Lung (tissue), 12 donors: ENCODE data around the gene ARHGEF38. TPM values are rescaled to one million over a fixed set of nuclear protein-coding genes. Genes with fewer than 3 reads are reported as not detected.

Experiments
- ATAC-seq: fragments of 200-7000 bp; cut with Tn5 transposase; one replicate; pipeline ENCODE4 v1.9.1; 2020; ENCODE audit warnings: moderate number of reproducible peaks; ENCODE audit not compliant: insufficient read depth, low FRiP score
- DNase-seq, 3 donors: peaks; one replicate each; pipeline ENCODE4 v3.0.0-alpha.2; 2013 to 2017
- H3K27ac ChIP-seq, 2 donors: one replicate each; pipeline ENCODE4 v1.5.1; 2013; ENCODE audit warnings: mild to moderate bottlenecking in 2 of 2, moderate library complexity in 2 of 2, control low read depth in 1 of 2, inconsistent platforms in 1 of 2, low read depth in 1 of 2, low read length in 1 of 2
- H3K27me3 ChIP-seq, 3 donors: one replicate each; pipeline ENCODE4 v1.5.1; 2013; ENCODE audit warnings: low read length in 2 of 3; ENCODE audit not compliant: control insufficient read depth in 3 of 3, insufficient read depth in 3 of 3
- H3K36me3 ChIP-seq, 4 donors: one replicate each; pipeline ENCODE4 v1.5.1; 2013; ENCODE audit warnings: low read length in 4 of 4, mild to moderate bottlenecking in 1 of 4, moderate library complexity in 1 of 4; ENCODE audit not compliant: control insufficient read depth in 4 of 4, insufficient read depth in 4 of 4
- H3K4me1 ChIP-seq, 5 donors: one replicate each; pipeline ENCODE4 v1.5.1; 2013; ENCODE audit warnings: low read length in 5 of 5, mild to moderate bottlenecking in 2 of 5, moderate library complexity in 1 of 5; ENCODE audit not compliant: control insufficient read depth in 5 of 5, insufficient read depth in 5 of 5
- H3K4me3 ChIP-seq: one replicate; pipeline ENCODE4 v1.5.1; 2013; ENCODE audit warnings: mild to moderate bottlenecking, control low read depth, moderate library complexity
- H3K9ac ChIP-seq, 2 donors: one replicate each; pipeline ENCODE4 v1.5.1; 2013; ENCODE audit warnings: low read length in 2 of 2, control low read depth in 1 of 2; ENCODE audit not compliant: insufficient read depth in 1 of 2
- H3K9me3 ChIP-seq, 4 donors: one replicate each; pipeline ENCODE4 v1.5.1; 2013; ENCODE audit warnings: low read length in 3 of 4, mild to moderate bottlenecking in 1 of 4, moderate library complexity in 1 of 4; ENCODE audit not compliant: control insufficient read depth in 4 of 4, insufficient read depth in 3 of 4
- WGBS, 2 donors: extraction: QIAGEN DNeasy Blood & Tissue Kit; methylation state at CpG; one replicate each; pipeline ENCODE4 v1.1.7; 2013; 5-methylcytosine and 5-hydroxymethylcytosine counted together
- polyA plus RNA-seq, 2 donors: library from polyadenylated mRNA; stranded (reverse); fragments of 200-250 nt; gene quantifications; one replicate each; pipeline ENCODE4 v1.2.1, GENCODE V29; 2013
- total RNA-seq, 2 donors: library from RNA; depleted of rRNA in 1 of 2; stranded (reverse); fragments of >200 nt in 1 of 2; gene quantifications; one replicate each; pipeline ENCODE4 v1.2.1, GENCODE V29; 2014 to 2021
- TF ChIP-seq, protein P1 (sequence below): IDR thresholded peaks from 2 replicates; pipeline ENCODE4 v1.5.1; 2012; ENCODE audit warnings: mild to moderate bottlenecking; ENCODE audit errors: control extremely low read depth, extremely low read depth
- donor health status: control.
- donor health status: control.
- donor health status: Bipolar disorder and iron deficiency.
- donor health status: healthy.
- donor health status: DM: yes; HTN: yes; CAD: no.

Gene ARHGEF38
- total and polyA plus RNA-seq, 4 donors, result 2.0 to 55.0 (median 14.8) TPM

- Histone ChIP-seq H3K9ac (no peak overlapping the region), H3K4me1 (peaks cover 0 to 8% (median 0%) of the 10 kb centered on the region in 5 donors), H3K27me3 (no peaks in the 10 kb centered on the region), H3K27ac (no peak overlapping the region), H3K4me3 (no peak overlapping the region), H3K36me3 (peaks cover 0 to 1% (median 0%) of the 10 kb centered on the region in 4 donors), H3K9me3 (no peaks in the 10 kb centered on the region)
- TF ChIP-seq, protein P1, sequence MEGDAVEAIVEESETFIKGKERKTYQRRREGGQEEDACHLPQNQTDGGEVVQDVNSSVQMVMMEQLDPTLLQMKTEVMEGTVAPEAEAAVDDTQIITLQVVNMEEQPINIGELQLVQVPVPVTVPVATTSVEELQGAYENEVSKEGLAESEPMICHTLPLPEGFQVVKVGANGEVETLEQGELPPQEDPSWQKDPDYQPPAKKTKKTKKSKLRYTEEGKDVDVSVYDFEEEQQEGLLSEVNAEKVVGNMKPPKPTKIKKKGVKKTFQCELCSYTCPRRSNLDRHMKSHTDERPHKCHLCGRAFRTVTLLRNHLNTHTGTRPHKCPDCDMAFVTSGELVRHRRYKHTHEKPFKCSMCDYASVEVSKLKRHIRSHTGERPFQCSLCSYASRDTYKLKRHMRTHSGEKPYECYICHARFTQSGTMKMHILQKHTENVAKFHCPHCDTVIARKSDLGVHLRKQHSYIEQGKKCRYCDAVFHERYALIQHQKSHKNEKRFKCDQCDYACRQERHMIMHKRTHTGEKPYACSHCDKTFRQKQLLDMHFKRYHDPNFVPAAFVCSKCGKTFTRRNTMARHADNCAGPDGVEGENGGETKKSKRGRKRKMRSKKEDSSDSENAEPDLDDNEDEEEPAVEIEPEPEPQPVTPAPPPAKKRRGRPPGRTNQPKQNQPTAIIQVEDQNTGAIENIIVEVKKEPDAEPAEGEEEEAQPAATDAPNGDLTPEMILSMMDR, result no peak
- 33 to 48% methylated on average over 1 of the region's 1 CpG for WGBS, 2 donors
- ATAC-seq (no peak), DNase-seq (no peak)
Observed at GRCh38 chr4:105598787-105599186, 46.4 kb downstream of the ARHGEF38 start.

GRCh38 chr4:105599482-105599881 is 47.1 kb downstream of the ARHGEF38 start:
- TF ChIP-seq, protein P1, result no peak
- peaks cover 0 to 1% (median 0%) of the 10 kb centered on the region in 4 donors for H3K36me3 ChIP-seq
- 75 to 79% methylated on average over 3 of the region's 3 CpGs for WGBS, 2 donors
- H3K9ac ChIP-seq, result no peak overlapping the region
- no peak for ATAC-seq
- H3K4me1 ChIP-seq, result peaks cover 0 to 8% (median 0%) of the 10 kb centered on the region in 5 donors
- no peaks in the 10 kb centered on the region for H3K27me3 ChIP-seq
- no peaks in the 10 kb centered on the region for H3K9me3 ChIP-seq
- H3K27ac ChIP-seq, result no peak overlapping the region
- DNase-seq, result no peak
- no peak overlapping the region for H3K4me3 ChIP-seq

DNA sequence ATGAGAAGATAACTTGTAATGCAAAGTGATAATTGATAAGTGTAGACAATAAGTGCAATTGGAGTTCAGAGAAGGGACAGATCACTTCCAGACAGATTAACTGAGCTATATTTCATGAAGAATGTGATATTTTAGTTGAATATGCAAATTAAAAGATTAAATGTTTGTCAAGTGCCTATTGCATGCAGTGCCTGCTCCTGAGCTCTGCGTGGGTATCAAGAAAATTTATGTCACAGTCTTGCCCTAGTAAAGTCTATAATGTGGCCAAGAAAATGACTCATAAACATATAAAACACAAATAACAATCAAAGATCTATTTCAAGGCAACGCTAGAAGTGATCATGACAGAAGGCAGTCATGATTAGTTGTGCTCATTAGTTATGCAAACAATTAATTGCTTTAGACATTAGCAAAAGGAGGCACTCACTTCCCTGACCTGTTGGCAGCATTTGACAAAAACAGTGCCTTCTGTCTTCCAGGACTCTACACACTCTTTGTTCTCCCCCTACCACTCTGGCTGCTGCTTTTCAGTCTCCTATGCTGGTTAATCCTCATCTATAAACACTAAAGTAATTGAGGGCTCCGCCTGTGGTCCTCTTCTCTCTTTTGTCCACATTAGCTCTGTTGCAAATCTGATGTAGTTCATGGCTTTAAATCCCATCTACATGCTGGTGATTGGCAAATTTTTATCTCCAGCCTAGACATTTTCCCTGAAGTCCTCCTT is 47.7 kb downstream of the ARHGEF38 start:
- WGBS, 2 donors, result 91% methylated on average over 3 of the region's 3 CpGs
- Histone ChIP-seq H3K4me1 (peaks cover 0 to 8% (median 0%) of the 10 kb centered on the region in 5 donors), H3K4me3 (no peak overlapping the region), H3K27ac (no peak overlapping the region), H3K9me3 (no peaks in the 10 kb centered on the region), H3K36me3 (peaks cover 0 to 1% (median 0%) of the 10 kb centered on the region in 4 donors), H3K9ac (no peak overlapping the region), H3K27me3 (no peaks in the 10 kb centered on the region)
- no peak for DNase-seq
- no peak for ATAC-seq
- TF ChIP-seq, protein P1, result no peak
